ENCODE results near the gene GPR37L1. TPM values are rescaled to one million over a fixed set of nuclear protein-coding genes. Genes with fewer than 3 reads are reported as not detected.
A peak's percentile ranks its signal among the peaks of the same experiment; 100 is the strongest.

The GPR37L1 gene
- total and polyA plus RNA-seq, 9 donors, result 0.01 to 0.34 (median 0.12) TPM; not detected in 2

GRCh38 chr1:202133496-202133895 is 10.8 kb downstream of the GPR37L1 start:
- Histone ChIP-seq H3K27ac (peak overlapping the region; percentile 18 to 93), H3K9me3 (no peaks in the 10 kb centered on the region), H3K4me3 (no peak overlapping the region), H3K27me3 (no peaks in the 10 kb centered on the region), H3K36me3 (no peaks in the 10 kb centered on the region), H3K4me1 (ENCODE audit: insufficient read depth) (peaks cover 27% of the 10 kb centered on the region)
- 44 to 55% (median 46%) methylated on average over 8 of the region's 8 CpGs for WGBS, 3 donors
- intact Hi-C loops (cut with DNase I), result loop anchor here in 2 of 4 donors (5.0 to 10.0 kb wide), 2 partner anchors 121 to 239 kb away; partner anchors contain the start of gene ELF3 (in 1 of the 2)
- TF ChIP-seq CTCF (IDR thresholded peaks at IDR 0.05) (no peak), POLR2A (IDR thresholded peaks at IDR 0.05) (no peak), EP300 (IDR thresholded peaks at IDR 0.05) (no peak)
- peak in 2 of 5 donors; percentile 52 to 54 for DNase-seq

GRCh38 chr1:202133989-202134388 is 11.3 kb downstream of the GPR37L1 start:
- no peak overlapping the region for H3K4me3 ChIP-seq
- intact Hi-C loops (cut with DNase I), result loop anchor here in 3 of 4 donors (2.0 to 10.0 kb wide), 3 partner anchors 122 to 239 kb away; partner anchors contain the start of gene ELF3 (in 3 of the 3)
- no peaks in the 10 kb centered on the region for H3K27me3 ChIP-seq
- 86 to 92% (median 91%) methylated on average over 5 of the region's 5 CpGs for WGBS, 3 donors
- H3K36me3 ChIP-seq, result no peaks in the 10 kb centered on the region
- peaks cover 27% of the 10 kb centered on the region for H3K4me1 ChIP-seq (ENCODE audit: insufficient read depth)
- H3K27ac ChIP-seq, result peak overlapping the region; percentile 18 to 93
- TF ChIP-seq POLR2A (IDR thresholded peaks at IDR 0.05) (no peak), CTCF (IDR thresholded peaks at IDR 0.05) (no peak), EP300 (IDR thresholded peaks at IDR 0.05) (no peak)
- DNase-seq, result no peak
- no peaks in the 10 kb centered on the region for H3K9me3 ChIP-seq

GRCh38 chr1:202134645-202135172 is 12.0 kb downstream of the GPR37L1 start:
- Histone ChIP-seq H3K4me3 (no peak overlapping the region), H3K4me1 (ENCODE audit: insufficient read depth) (peaks cover 23% of the 10 kb centered on the region), H3K36me3 (no peaks in the 10 kb centered on the region), H3K9me3 (no peaks in the 10 kb centered on the region), H3K27me3 (no peaks in the 10 kb centered on the region), H3K27ac (peak overlapping the region; percentile 57 to 93)
- 78 to 83% (median 80%) methylated on average over 13 of the region's 13 CpGs for WGBS, 3 donors
- TF ChIP-seq CTCF (IDR thresholded peaks at IDR 0.05) (no peak), POLR2A (IDR thresholded peaks at IDR 0.05) (no peak), EP300 (IDR thresholded peaks at IDR 0.05) (no peak)
- DNase-seq, result no peak
- intact Hi-C loops (cut with DNase I), result loop anchor here (2.0 to 10.0 kb wide), 4 partner anchors 122 to 240 kb away; partner anchors contain the start of gene ELF3 (in 3 of the 4)

- Histone ChIP-seq H3K36me3 (no peaks in the 10 kb centered on the region), H3K9me3 (no peaks in the 10 kb centered on the region), H3K4me1 (ENCODE audit: insufficient read depth) (peaks cover 18% of the 10 kb centered on the region), H3K4me3 (no peak overlapping the region), H3K27ac (peak overlapping the region; percentile 57 to 93), H3K27me3 (no peaks in the 10 kb centered on the region)
- WGBS, 3 donors, result 27 to 33% (median 29%) methylated on average over 15 of the region's 15 CpGs
- DNase-seq, result peak; percentile 50 to 77 (median 66)
- intact Hi-C loops (cut with DNase I), result loop anchor here in 3 of 4 donors (2.0 to 10.0 kb wide), 3 partner anchors 124 to 240 kb away; partner anchors contain the start of gene ELF3 (in 2 of the 3)
- TF ChIP-seq EP300 (IDR thresholded peaks at IDR 0.05), result no peak
- TF ChIP-seq CTCF (IDR thresholded peaks at IDR 0.05), result peak; percentile 64 to 88 (median 78)
Measured at GRCh38 chr1:202135221-202135721, 12.6 kb downstream of the GPR37L1 start.
